ENCODE measurements around the gene CTNNA3.

Gene CTNNA3

GRCh38 chr10:66927251-66927935 is 768.6 kb downstream of the CTNNA3 start:
- Histone ChIP-seq H3K4me3 (ENCODE audit: low read depth, low read length) (no peak overlapping the region), H3K4me1 (ENCODE audit: control insufficient read depth, insufficient read depth, low read length) (no peaks in the 10 kb centered on the region), H3K36me3 (ENCODE audit: control insufficient read depth in 2 of 2, insufficient read depth in 1 of 2, low read length in 2 of 2) (no peaks in the 10 kb centered on the region), H3K27ac (ENCODE audit: extremely low read depth, low read depth, low read length) (no peak overlapping the region), H3K9me3 (ENCODE audit: control insufficient read depth, insufficient read depth, low read depth, low read length) (no peaks in the 10 kb centered on the region)
- ChIA-PET CTCF (interaction anchor here (0.6 to 1.6 kb wide), 3 partner anchors 101 to 852 kb away, joined by 3 to 4 read pairs (median 3); no protein-coding TSS in a partner anchor), POLR2A (no interaction called here)
- TF ChIP-seq ZNF140 (tag by site-specific recombination; IDR thresholded peaks at IDR 0.05) (no peak), ZNF843 (tag by site-specific recombination; IDR thresholded peaks at IDR 0.05) (no peak), PRDM2 (tag by site-specific recombination; IDR thresholded peaks at IDR 0.05; ENCODE audit: borderline replicate concordance) (no peak), ZSCAN23 (tag by site-specific recombination; IDR thresholded peaks at IDR 0.05) (no peak), ZNF449 (tag by site-specific recombination; IDR thresholded peaks at IDR 0.05) (no peak), ZBTB20 (tag by site-specific recombination; IDR thresholded peaks at IDR 0.05) (no peak), ZNF610 (tag by site-specific recombination; IDR thresholded peaks at IDR 0.05; ENCODE audit: borderline replicate concordance) (no peak), ZNF16 (tag by site-specific recombination; IDR thresholded peaks at IDR 0.05; ENCODE audit: low read depth) (no peak), ZNF560 (tag by site-specific recombination; IDR thresholded peaks at IDR 0.05; ENCODE audit: borderline replicate concordance) (no peak)
- TF ChIP-seq, protein P1, sequence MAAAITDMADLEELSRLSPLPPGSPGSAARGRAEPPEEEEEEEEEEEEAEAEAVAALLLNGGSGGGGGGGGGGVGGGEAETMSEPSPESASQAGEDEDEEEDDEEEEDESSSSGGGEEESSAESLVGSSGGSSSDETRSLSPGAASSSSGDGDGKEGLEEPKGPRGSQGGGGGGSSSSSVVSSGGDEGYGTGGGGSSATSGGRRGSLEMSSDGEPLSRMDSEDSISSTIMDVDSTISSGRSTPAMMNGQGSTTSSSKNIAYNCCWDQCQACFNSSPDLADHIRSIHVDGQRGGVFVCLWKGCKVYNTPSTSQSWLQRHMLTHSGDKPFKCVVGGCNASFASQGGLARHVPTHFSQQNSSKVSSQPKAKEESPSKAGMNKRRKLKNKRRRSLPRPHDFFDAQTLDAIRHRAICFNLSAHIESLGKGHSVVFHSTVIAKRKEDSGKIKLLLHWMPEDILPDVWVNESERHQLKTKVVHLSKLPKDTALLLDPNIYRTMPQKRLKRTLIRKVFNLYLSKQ (tag by site-specific recombination; IDR thresholded peaks at IDR 0.05; ENCODE audit: borderline replicate concordance), result no peak

GRCh38 chr10:66926841-66927240 is 769.2 kb downstream of the CTNNA3 start:
- H3K36me3 ChIP-seq (ENCODE audit: control insufficient read depth in 2 of 2, insufficient read depth in 1 of 2, low read length in 2 of 2), result no peaks in the 10 kb centered on the region
- H3K27ac ChIP-seq (ENCODE audit: extremely low read depth, low read depth, low read length), result no peak overlapping the region
- CTCF ChIA-PET, result no interaction called here
- no peaks in the 10 kb centered on the region for H3K9me3 ChIP-seq (ENCODE audit: control insufficient read depth, insufficient read depth, low read depth, low read length)
- no peak overlapping the region for H3K4me3 ChIP-seq (ENCODE audit: low read depth, low read length)
- H3K4me1 ChIP-seq (ENCODE audit: control insufficient read depth, insufficient read depth, low read length), result no peaks in the 10 kb centered on the region
- POLR2A ChIA-PET, result no interaction called here
- TF ChIP-seq, protein P2, sequence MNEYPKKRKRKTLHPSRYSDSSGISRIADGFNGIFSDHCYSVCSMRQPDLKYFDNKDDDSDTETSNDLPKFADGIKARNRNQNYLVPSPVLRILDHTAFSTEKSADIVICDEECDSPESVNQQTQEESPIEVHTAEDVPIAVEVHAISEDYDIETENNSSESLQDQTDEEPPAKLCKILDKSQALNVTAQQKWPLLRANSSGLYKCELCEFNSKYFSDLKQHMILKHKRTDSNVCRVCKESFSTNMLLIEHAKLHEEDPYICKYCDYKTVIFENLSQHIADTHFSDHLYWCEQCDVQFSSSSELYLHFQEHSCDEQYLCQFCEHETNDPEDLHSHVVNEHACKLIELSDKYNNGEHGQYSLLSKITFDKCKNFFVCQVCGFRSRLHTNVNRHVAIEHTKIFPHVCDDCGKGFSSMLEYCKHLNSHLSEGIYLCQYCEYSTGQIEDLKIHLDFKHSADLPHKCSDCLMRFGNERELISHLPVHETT (tag by site-specific recombination; IDR thresholded peaks at IDR 0.05), result no peak
- TF ChIP-seq, protein P3, sequence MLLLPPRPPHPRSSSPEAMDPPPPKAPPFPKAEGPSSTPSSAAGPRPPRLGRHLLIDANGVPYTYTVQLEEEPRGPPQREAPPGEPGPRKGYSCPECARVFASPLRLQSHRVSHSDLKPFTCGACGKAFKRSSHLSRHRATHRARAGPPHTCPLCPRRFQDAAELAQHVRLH (tag by site-specific recombination; IDR thresholded peaks at IDR 0.05), result no peak
- TF ChIP-seq ZNF560 (tag by site-specific recombination; IDR thresholded peaks at IDR 0.05; ENCODE audit: borderline replicate concordance), result no peak
- TF ChIP-seq ZNF223 (tag by site-specific recombination; IDR thresholded peaks at IDR 0.05), result no peak
- TF ChIP-seq PRDM2 (tag by site-specific recombination; IDR thresholded peaks at IDR 0.05; ENCODE audit: borderline replicate concordance), result no peak
- TF ChIP-seq ZBTB48 (tag by site-specific recombination; IDR thresholded peaks at IDR 0.05), result no peak
- no peak for TF ChIP-seq ZNF426 (tag by site-specific recombination; IDR thresholded peaks at IDR 0.05)
- TF ChIP-seq ZFHX2 (tag by site-specific recombination; conservative IDR thresholded peaks at IDR 0.05), result no peak
